Loucy (cell line): ENCODE data around the gene ZC3H10.

Experiments used
- H2AFZ ChIP-seq: fragments of 200-600 bp; sonication (generic); 2 replicates; pipeline ENCODE4 v1.6.0; 2016; ENCODE audit warnings: antibody characterized with exemption, mild to moderate bottlenecking, low read length, moderate library complexity
- H3F3A ChIP-seq: fragments of 200-600 bp; 2 replicates; pipeline ENCODE4 v1.6.0; 2016; ENCODE audit warnings: antibody characterized with exemption, low read depth, mild to moderate bottlenecking
- H3K27me3 ChIP-seq: fragments of 200-600 bp; sonication (generic); 2 replicates; pipeline ENCODE4 v1.6.1; 2014; ENCODE audit warnings: low read length, mild to moderate bottlenecking; ENCODE audit not compliant: insufficient read depth, poor library complexity, severe bottlenecking
- H3K36me3 ChIP-seq: fragments of 200-600 bp; sonication (generic); 2 replicates; pipeline ENCODE4 v1.6.1; 2016; ENCODE audit warnings: low read length; ENCODE audit not compliant: insufficient read depth
- H3K4me1 ChIP-seq: fragments of 200-600 bp; sonication (generic); 2 replicates; pipeline ENCODE4 v1.5.1; 2014; ENCODE audit warnings: low read length, mild to moderate bottlenecking; ENCODE audit not compliant: insufficient read depth, poor library complexity, severe bottlenecking
- H3K4me2 ChIP-seq: fragments of 200-600 bp; sonication (generic); 2 replicates; pipeline ENCODE4 v1.6.0; 2014; ENCODE audit warnings: antibody characterized with exemption, low read length, low read depth, mild to moderate bottlenecking; ENCODE audit not compliant: poor library complexity, severe bottlenecking
- H3K4me3 ChIP-seq: fragments of 200-600 bp; sonication (generic); 2 replicates; pipeline ENCODE4 v1.5.1; 2014; ENCODE audit warnings: low read length, mild to moderate bottlenecking, mixed read lengths; ENCODE audit not compliant: poor library complexity, severe bottlenecking
- H3K79me2 ChIP-seq: fragments of 200-600 bp; sonication (generic); 2 replicates; pipeline ENCODE4 v1.6.1; 2014; ENCODE audit warnings: low read length; ENCODE audit not compliant: insufficient read depth
- H3K9ac ChIP-seq: fragments of 200-600 bp; sonication (generic); 2 replicates; pipeline ENCODE4 v1.6.0; 2014; ENCODE audit warnings: mild to moderate bottlenecking, low read depth, low read length, moderate library complexity; ENCODE audit not compliant: poor library complexity, severe bottlenecking
- H3K9me2 ChIP-seq: fragments of 200-600 bp; sonication (generic); replicated peaks from 2 replicates; pipeline ENCODE4 v1.6.1; 2016; ENCODE audit warnings: low read depth, low read length, mixed read lengths
- H3K9me3 ChIP-seq: fragments of 200-600 bp; sonication (generic); 2 replicates; pipeline ENCODE4 v1.6.1; 2014; ENCODE audit warnings: mild to moderate bottlenecking, antibody characterized with exemption, low read length, low read depth; ENCODE audit not compliant: insufficient read depth
- H4K20me1 ChIP-seq: fragments of 200-600 bp; sonication (generic); 2 replicates; pipeline ENCODE4 v1.6.0; 2014; ENCODE audit warnings: antibody characterized with exemption, low read length, mild to moderate bottlenecking; ENCODE audit not compliant: insufficient read depth, poor library complexity, severe bottlenecking
- EZH2phosphoT487 ChIP-seq: fragments of 200-600 bp; IDR thresholded peaks from 2 replicates; pipeline ENCODE4 v1.6.1; 2018; ENCODE audit warnings: antibody characterized with exemption, mild to moderate bottlenecking, moderate library complexity, borderline replicate concordance
- TF ChIP-seq, protein P1 (sequence below): fragments of 200-600 bp; sonication (generic); conservative IDR thresholded peaks from 2 replicates; pipeline ENCODE4 v1.5.1; 2014; ENCODE audit warnings: mild to moderate bottlenecking, antibody characterized with exemption, low read length

The ZC3H10 gene

DNA sequence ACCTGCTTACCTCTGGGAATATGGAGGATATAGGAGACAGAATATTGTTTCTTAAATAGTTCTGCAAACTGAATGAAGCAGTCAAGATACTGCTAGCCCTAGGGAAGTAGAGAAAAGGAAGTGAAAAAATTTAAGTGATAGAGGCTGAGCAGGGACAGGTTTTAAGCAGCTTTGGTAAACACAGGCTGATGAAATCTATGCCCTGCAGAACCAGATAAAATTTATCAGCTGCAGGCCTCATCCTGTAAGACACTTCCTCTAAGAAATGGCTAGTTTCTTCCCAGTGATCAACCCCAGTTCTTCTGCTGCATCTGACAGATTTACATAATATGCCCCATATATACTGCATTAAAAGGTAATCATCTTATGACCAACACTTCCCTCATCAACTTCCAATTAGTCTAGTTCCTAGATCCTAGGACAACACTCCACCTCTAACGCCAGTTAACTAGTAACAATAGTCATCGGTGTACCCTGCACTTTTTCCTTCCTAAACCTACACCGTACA is 8.7 kb downstream of the ZC3H10 start:
- H3K9ac ChIP-seq, result peak overlapping the region; percentile 81
- no peak for TF ChIP-seq EZH2phosphoT487
- TF ChIP-seq, protein P1, sequence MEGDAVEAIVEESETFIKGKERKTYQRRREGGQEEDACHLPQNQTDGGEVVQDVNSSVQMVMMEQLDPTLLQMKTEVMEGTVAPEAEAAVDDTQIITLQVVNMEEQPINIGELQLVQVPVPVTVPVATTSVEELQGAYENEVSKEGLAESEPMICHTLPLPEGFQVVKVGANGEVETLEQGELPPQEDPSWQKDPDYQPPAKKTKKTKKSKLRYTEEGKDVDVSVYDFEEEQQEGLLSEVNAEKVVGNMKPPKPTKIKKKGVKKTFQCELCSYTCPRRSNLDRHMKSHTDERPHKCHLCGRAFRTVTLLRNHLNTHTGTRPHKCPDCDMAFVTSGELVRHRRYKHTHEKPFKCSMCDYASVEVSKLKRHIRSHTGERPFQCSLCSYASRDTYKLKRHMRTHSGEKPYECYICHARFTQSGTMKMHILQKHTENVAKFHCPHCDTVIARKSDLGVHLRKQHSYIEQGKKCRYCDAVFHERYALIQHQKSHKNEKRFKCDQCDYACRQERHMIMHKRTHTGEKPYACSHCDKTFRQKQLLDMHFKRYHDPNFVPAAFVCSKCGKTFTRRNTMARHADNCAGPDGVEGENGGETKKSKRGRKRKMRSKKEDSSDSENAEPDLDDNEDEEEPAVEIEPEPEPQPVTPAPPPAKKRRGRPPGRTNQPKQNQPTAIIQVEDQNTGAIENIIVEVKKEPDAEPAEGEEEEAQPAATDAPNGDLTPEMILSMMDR, result no peak
- H3K79me2 ChIP-seq, result peaks cover 42% of the 10 kb centered on the region
- no peaks in the 10 kb centered on the region for H3K9me2 ChIP-seq
- peaks cover 7% of the 10 kb centered on the region for H3F3A ChIP-seq
- H3K4me1 ChIP-seq, result peaks cover 51% of the 10 kb centered on the region
- peak overlapping the region; percentile 75 for H3K4me3 ChIP-seq
- peaks cover 11% of the 10 kb centered on the region; the same call in 1 of the 2 replicates for H3K36me3 ChIP-seq
- H3K27me3 ChIP-seq, result no peaks in the 10 kb centered on the region
- H3K9me3 ChIP-seq, result no peaks in the 10 kb centered on the region
- H3K4me2 ChIP-seq, result peak overlapping the region; percentile 95
- H4K20me1 ChIP-seq, result peaks cover 5% of the 10 kb centered on the region
- H2AFZ ChIP-seq, result no peak overlapping the region

DNA sequence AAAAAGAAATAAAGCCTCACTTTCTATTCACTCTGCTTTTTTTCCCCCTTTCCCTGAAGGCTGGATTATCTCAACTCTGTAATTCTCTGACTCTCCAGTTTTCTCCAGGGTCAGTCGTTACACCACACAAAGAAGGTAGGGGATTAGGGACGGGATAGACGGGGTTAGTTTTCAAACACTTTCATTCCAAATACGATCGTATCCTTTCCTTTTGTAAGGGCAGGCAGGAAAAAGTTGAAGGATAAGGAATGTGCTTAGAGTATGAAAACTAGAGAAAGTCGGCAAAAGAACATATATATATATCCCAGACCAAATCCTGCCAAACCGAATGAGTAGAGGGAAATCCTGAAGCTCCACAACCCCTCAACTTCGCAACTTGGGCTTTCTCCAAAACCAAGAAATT is 9.4 kb downstream of the ZC3H10 start:
- H3K4me2 ChIP-seq, result peak overlapping the region; percentile 95
- H3K9me2 ChIP-seq, result no peaks in the 10 kb centered on the region
- H3K36me3 ChIP-seq, result peaks cover 18% of the 10 kb centered on the region; the same call in 1 of the 2 replicates
- H3K9ac ChIP-seq, result peak overlapping the region; percentile 81
- H4K20me1 ChIP-seq, result peaks cover 5% of the 10 kb centered on the region
- H3K4me3 ChIP-seq, result peak overlapping the region; percentile 75
- H3K27me3 ChIP-seq, result no peaks in the 10 kb centered on the region
- TF ChIP-seq, protein P1, result no peak
- no peak for TF ChIP-seq EZH2phosphoT487
- peaks cover 52% of the 10 kb centered on the region for H3K4me1 ChIP-seq
- H2AFZ ChIP-seq, result peak overlapping the region; percentile 52; the same call in 1 of the 2 replicates
- no peaks in the 10 kb centered on the region for H3K9me3 ChIP-seq
- peaks cover 49% of the 10 kb centered on the region for H3K79me2 ChIP-seq
- H3F3A ChIP-seq, result peaks cover 7% of the 10 kb centered on the region

DNA sequence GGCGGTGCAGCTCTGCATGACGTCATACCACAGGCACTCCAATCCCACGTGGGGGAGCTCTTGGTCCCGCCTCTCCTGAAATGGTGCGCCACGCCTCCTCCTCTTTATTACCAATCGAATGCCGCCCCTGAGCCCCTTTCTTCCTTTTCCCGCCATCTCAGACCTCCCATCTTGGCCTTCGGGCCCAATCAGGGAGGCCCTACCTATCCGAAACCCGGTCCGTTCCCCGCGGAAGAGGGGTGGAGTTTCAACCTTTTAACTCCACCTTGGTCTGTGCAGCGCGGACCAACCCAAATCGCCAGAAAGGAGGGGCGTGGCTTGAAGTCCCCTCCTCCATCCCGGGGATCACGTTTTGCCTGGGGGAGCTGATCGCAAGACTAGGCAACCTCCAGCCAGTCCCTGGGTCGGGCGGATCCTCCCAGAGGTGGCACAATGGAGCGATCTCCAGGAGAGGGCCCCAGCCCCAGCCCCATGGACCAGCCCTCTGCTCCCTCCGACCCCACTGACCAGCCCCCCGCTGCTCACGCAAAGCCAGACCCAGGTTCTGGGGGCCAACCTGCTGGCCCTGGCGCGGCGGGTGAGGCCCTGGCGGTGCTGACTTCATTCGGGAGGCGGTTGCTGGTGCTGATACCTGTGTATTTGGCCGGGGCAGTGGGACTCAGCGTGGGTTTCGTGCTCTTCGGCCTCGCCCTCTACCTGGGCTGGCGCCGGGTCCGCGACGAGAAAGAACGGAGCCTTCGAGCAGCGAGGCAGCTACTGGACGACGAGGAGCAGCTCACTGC is 10.0 kb downstream of the ZC3H10 start, which contains the start of gene ESYT1:
ESYT1 (plus strand) TSS at position 380 of the 782 bp plus-strand sequence; CDS start at position 433, 53 bp downstream.
- H3K4me3 ChIP-seq, result peak within 1 kb of the TSS; percentile 87
- TF ChIP-seq, protein P1, result no peak
- TF ChIP-seq EZH2phosphoT487, result no peak
- H3K4me1 ChIP-seq, result peaks cover 52% of the 10 kb centered on the region
- H3F3A ChIP-seq, result peaks cover 7% of the 10 kb centered on the region
- H3K27me3 ChIP-seq, result no peaks in the 10 kb centered on the region
- no peaks in the 10 kb centered on the region for H3K9me2 ChIP-seq
- peaks cover 5% of the 10 kb centered on the region for H4K20me1 ChIP-seq
- peaks cover 21% of the 10 kb centered on the region; the same call in 1 of the 2 replicates for H3K36me3 ChIP-seq
- no peaks in the 10 kb centered on the region for H3K9me3 ChIP-seq
- H3K4me2 ChIP-seq, result peak within 1 kb of the TSS; percentile 95
- H3K79me2 ChIP-seq, result peaks cover 51% of the 10 kb centered on the region
- H3K9ac ChIP-seq, result peak within 1 kb of the TSS; percentile 86
- peak within 1 kb of the TSS; percentile 52; the same call in 1 of the 2 replicates for H2AFZ ChIP-seq
